H9 (cell line): ENCODE results near the gene SUMF1. TPM values are rescaled to one million over a fixed set of nuclear protein-coding genes. Genes with fewer than 3 reads are reported as not detected.

Experiments
- DNase-seq: peaks from one replicate; pipeline ENCODE4 v3.0.0-alpha.2; 2017
- H2AFZ ChIP-seq: one replicate; pipeline ENCODE4 v1.6.1; 2013; ENCODE audit warnings: mild to moderate bottlenecking, low read length, control low read depth, moderate library complexity
- H2AK5ac ChIP-seq: 2 replicates; pipeline ENCODE4 v1.6.1; 2013; ENCODE audit warnings: low read length, control low read depth, mixed read lengths; ENCODE audit not compliant: insufficient read length
- H2BK120ac ChIP-seq: one replicate; pipeline ENCODE4 v1.6.1; 2013; ENCODE audit warnings: low read depth, mild to moderate bottlenecking, low read length, control low read depth, inconsistent platforms; ENCODE audit not compliant: poor library complexity, severe bottlenecking
- H2BK12ac ChIP-seq: 2 replicates; pipeline ENCODE4 v1.6.1; 2013; ENCODE audit warnings: low read length, control low read depth, mixed read lengths, low read depth; ENCODE audit not compliant: insufficient read length
- H2BK15ac ChIP-seq: 2 replicates; pipeline ENCODE4 v1.6.1; 2013; ENCODE audit warnings: low read depth, low read length, control low read depth
- H2BK20ac ChIP-seq: one replicate; pipeline ENCODE4 v1.6.1; 2013; ENCODE audit warnings: low read depth, mild to moderate bottlenecking, low read length, control low read depth, inconsistent platforms; ENCODE audit not compliant: poor library complexity, severe bottlenecking
- H2BK5ac ChIP-seq: 2 replicates; pipeline ENCODE4 v1.6.1; 2013; ENCODE audit warnings: low read length, control low read depth, mixed read lengths; ENCODE audit not compliant: insufficient read length
- H3K14ac ChIP-seq: 2 replicates; pipeline ENCODE4 v1.6.1; 2013; ENCODE audit warnings: low read length, control low read depth; ENCODE audit not compliant: insufficient read depth
- H3K18ac ChIP-seq: 2 replicates; pipeline ENCODE4 v1.6.1; 2013; ENCODE audit warnings: low read depth, mild to moderate bottlenecking, mixed read lengths, low read length, control low read depth; ENCODE audit not compliant: insufficient read length
- H3K23ac ChIP-seq: 2 replicates; pipeline ENCODE4 v1.6.1; 2013; ENCODE audit warnings: low read length, control low read depth, mixed read lengths, low read depth; ENCODE audit not compliant: insufficient read length
- H3K23me2 ChIP-seq: 2 replicates; pipeline ENCODE4 v1.6.1; 2013; ENCODE audit warnings: low read depth, mild to moderate bottlenecking, mixed read lengths, low read length, control low read depth; ENCODE audit not compliant: insufficient read length, poor library complexity, severe bottlenecking
- H3K27ac ChIP-seq: 2 replicates; pipeline ENCODE4 v1.5.1; 2013; ENCODE audit warnings: low read length, control low read depth, mixed read lengths, low read depth; ENCODE audit not compliant: insufficient read length
- H3K27me3 ChIP-seq: 2 replicates; pipeline ENCODE4 v1.6.1; 2013; ENCODE audit warnings: low read length, control low read depth, inconsistent platforms; ENCODE audit not compliant: insufficient read depth
- H3K4ac ChIP-seq: 2 replicates; pipeline ENCODE4 v1.6.1; 2013; ENCODE audit warnings: low read depth, mild to moderate bottlenecking, control low read depth, inconsistent platforms, low read length, moderate library complexity
- H3K4me1 ChIP-seq: 2 replicates; pipeline ENCODE4 v1.6.1; 2013; ENCODE audit warnings: low read length, control low read depth, inconsistent platforms; ENCODE audit not compliant: insufficient read depth
- H3K4me2 ChIP-seq: 2 replicates; pipeline ENCODE4 v1.6.1; 2013; ENCODE audit warnings: low read length, control low read depth, mixed read lengths; ENCODE audit not compliant: insufficient read length, insufficient read depth
- H3K56ac ChIP-seq: 2 replicates; pipeline ENCODE4 v1.6.1; 2013; ENCODE audit warnings: low read depth, mild to moderate bottlenecking, mixed read lengths, low read length, control low read depth; ENCODE audit not compliant: insufficient read length
- H3K79me1 ChIP-seq: 2 replicates; pipeline ENCODE4 v1.6.1; 2013; ENCODE audit warnings: low read depth, mild to moderate bottlenecking, moderate library complexity, low read length, control low read depth, inconsistent platforms; ENCODE audit not compliant: insufficient read depth, poor library complexity, severe bottlenecking
- H3K79me2 ChIP-seq: 2 replicates; pipeline ENCODE4 v1.6.1; 2013; ENCODE audit warnings: low read length, control low read depth, inconsistent platforms; ENCODE audit not compliant: insufficient read depth
- H3K9ac ChIP-seq: 2 replicates; pipeline ENCODE4 v1.6.1; 2013; ENCODE audit warnings: low read length, control low read depth, mixed read lengths; ENCODE audit not compliant: insufficient read length; ENCODE audit errors: extremely low read depth
- H3K9me3 ChIP-seq: one replicate; pipeline ENCODE4 v1.6.1; 2013; ENCODE audit warnings: low read depth, low read length, inconsistent platforms; ENCODE audit not compliant: control insufficient read depth
- H3T11ph ChIP-seq: one replicate; pipeline ENCODE4 v1.6.1; 2013; ENCODE audit warnings: mild to moderate bottlenecking, low read length, control low read depth, inconsistent platforms
- H4K20me1 ChIP-seq: one replicate; pipeline ENCODE4 v1.6.1; 2013; ENCODE audit not compliant: control insufficient read depth, insufficient read length, insufficient read depth
- H4K5ac ChIP-seq: 2 replicates; pipeline ENCODE4 v1.6.1; 2013; ENCODE audit warnings: low read depth, mild to moderate bottlenecking, mixed read lengths, low read length, control low read depth; ENCODE audit not compliant: insufficient read length
- H4K8ac ChIP-seq: replicated peaks from 2 replicates; pipeline ENCODE4 v1.6.1; 2013; ENCODE audit warnings: low read length, control low read depth, mixed read lengths, low read depth; ENCODE audit not compliant: insufficient read length
- H4K91ac ChIP-seq: 2 replicates; pipeline ENCODE4 v1.6.1; 2013; ENCODE audit warnings: low read depth, mild to moderate bottlenecking, moderate library complexity, mixed read lengths, low read length, control low read depth; ENCODE audit not compliant: insufficient read length
- H3K27ac Mint-ChIP-seq, 3 experiments: 2 replicates in 2 of 3; 3 replicates in 1 of 3; pipeline ENCODE4 v1.8.0; 2020 to 2021; ENCODE audit warnings: mixed read lengths in 3 of 3, mild to moderate bottlenecking in 1 of 3, moderate library complexity in 1 of 3
- H3K27me3 Mint-ChIP-seq: 2 replicates; pipeline ENCODE4 v1.8.0; 2021; ENCODE audit warnings: low read depth, mild to moderate bottlenecking, moderate library complexity, mixed read lengths
- H3K36me3 Mint-ChIP-seq, 3 experiments: 2 replicates in 2 of 3; 3 replicates in 1 of 3; pipeline ENCODE4 v1.8.0; 2020 to 2021; ENCODE audit warnings: low read depth in 3 of 3, mixed read lengths in 3 of 3; ENCODE audit not compliant: insufficient read depth in 1 of 3
- H3K4me1 Mint-ChIP-seq, 2 experiments: 2 replicates each; pipeline ENCODE4 v1.8.0; 2020; ENCODE audit warnings: mixed read lengths in 2 of 2
- H3K4me3 Mint-ChIP-seq, 2 experiments: 2 replicates in 1 of 2; 3 replicates in 1 of 2; pipeline ENCODE4 v1.8.0; 2020 to 2021; ENCODE audit warnings: mild to moderate bottlenecking in 2 of 2, mixed read lengths in 2 of 2, moderate library complexity in 1 of 2
- H3K9me3 Mint-ChIP-seq, 2 experiments: 2 replicates in 1 of 2; 3 replicates in 1 of 2; pipeline ENCODE4 v1.8.0; 2020; ENCODE audit warnings: mild to moderate bottlenecking in 2 of 2, mixed read lengths in 2 of 2, moderate library complexity in 1 of 2
- WGBS: extraction: QIAGEN DNeasy Blood & Tissue Kit; methylation state at CpG from one replicate; pipeline ENCODE4 v1.1.7; 2013; ENCODE audit warnings: missing lambda C conversion rate, low lambda C conversion rate, mixed read lengths; ENCODE audit not compliant: insufficient read length; ENCODE audit errors: extremely low coverage; 5-methylcytosine and 5-hydroxymethylcytosine counted together
- total RNA-seq: library from RNA; stranded (reverse); gene quantifications from 2 replicates; pipeline ENCODE4 v1.2.1, GENCODE V29; 2021
- TF ChIP-seq, protein P1 (sequence below): fragments of 200-600 bp; sonication (generic); conservative IDR thresholded peaks from 3 replicates; pipeline ENCODE4 v1.8.0; 2021; ENCODE audit warnings: antibody characterized with exemption, mild to moderate bottlenecking

SUMF1 gene
- total RNA-seq, 1 experiment from 2014 or later = 9.5 TPM

- Mint-ChIP-seq H3K4me3 (no peak overlapping the region), H3K27me3 (no peaks in the 10 kb centered on the region), H3K9me3 (no peaks in the 10 kb centered on the region), H3K36me3 (no peaks in the 10 kb centered on the region; a peak in 1 of 7 replicates), H3K27ac (no peak overlapping the region), H3K4me1 (no peaks in the 10 kb centered on the region)
- no peak overlapping the region for H2BK15ac ChIP-seq
- H3K4me1 ChIP-seq = no peaks in the 10 kb centered on the region
- no peak overlapping the region for H2BK20ac ChIP-seq
- no peak overlapping the region for H2AFZ ChIP-seq
- H3K27ac ChIP-seq = no peak overlapping the region
- no peak overlapping the region for H2BK120ac ChIP-seq
- no peaks in the 10 kb centered on the region for H3K23me2 ChIP-seq
- no peaks in the 10 kb centered on the region for H3K79me2 ChIP-seq
- no peaks in the 10 kb centered on the region for H3K79me1 ChIP-seq
- TF ChIP-seq, protein P1, sequence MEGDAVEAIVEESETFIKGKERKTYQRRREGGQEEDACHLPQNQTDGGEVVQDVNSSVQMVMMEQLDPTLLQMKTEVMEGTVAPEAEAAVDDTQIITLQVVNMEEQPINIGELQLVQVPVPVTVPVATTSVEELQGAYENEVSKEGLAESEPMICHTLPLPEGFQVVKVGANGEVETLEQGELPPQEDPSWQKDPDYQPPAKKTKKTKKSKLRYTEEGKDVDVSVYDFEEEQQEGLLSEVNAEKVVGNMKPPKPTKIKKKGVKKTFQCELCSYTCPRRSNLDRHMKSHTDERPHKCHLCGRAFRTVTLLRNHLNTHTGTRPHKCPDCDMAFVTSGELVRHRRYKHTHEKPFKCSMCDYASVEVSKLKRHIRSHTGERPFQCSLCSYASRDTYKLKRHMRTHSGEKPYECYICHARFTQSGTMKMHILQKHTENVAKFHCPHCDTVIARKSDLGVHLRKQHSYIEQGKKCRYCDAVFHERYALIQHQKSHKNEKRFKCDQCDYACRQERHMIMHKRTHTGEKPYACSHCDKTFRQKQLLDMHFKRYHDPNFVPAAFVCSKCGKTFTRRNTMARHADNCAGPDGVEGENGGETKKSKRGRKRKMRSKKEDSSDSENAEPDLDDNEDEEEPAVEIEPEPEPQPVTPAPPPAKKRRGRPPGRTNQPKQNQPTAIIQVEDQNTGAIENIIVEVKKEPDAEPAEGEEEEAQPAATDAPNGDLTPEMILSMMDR = no peak
- H3K4me2 ChIP-seq = no peak overlapping the region
- H4K5ac ChIP-seq = no peak overlapping the region
- H4K20me1 ChIP-seq = no peaks in the 10 kb centered on the region
- no peak overlapping the region for H3K9ac ChIP-seq
- no peak overlapping the region for H3K23ac ChIP-seq
- no peak for DNase-seq
- H3K9me3 ChIP-seq = no peaks in the 10 kb centered on the region
- H3K27me3 ChIP-seq = no peaks in the 10 kb centered on the region
- no peak overlapping the region for H2BK5ac ChIP-seq
- no peak overlapping the region for H3K56ac ChIP-seq
- no peak overlapping the region for H4K8ac ChIP-seq
- no peak overlapping the region for H3T11ph ChIP-seq
- no peak overlapping the region for H2BK12ac ChIP-seq
- no peak overlapping the region for H4K91ac ChIP-seq
- no peak overlapping the region for H3K4ac ChIP-seq
- H3K14ac ChIP-seq = no peak overlapping the region
- no peak overlapping the region for H2AK5ac ChIP-seq
- no peak overlapping the region for H3K18ac ChIP-seq
- no CpG with 5 or more reads among the region's 4 CpGs for WGBS
Measured at GRCh38 chr3:4406746-4407568, 60.1 kb downstream of the SUMF1 start.
